ENCODE data around the gene NEAT1.

GRCh38 chr11:65402790-65403189 is 19.8 kb upstream of the NEAT1 start:
- TF ChIP-seq POLR2A (IDR thresholded peaks at IDR 0.05; ENCODE audit: low read depth, low read length) (no peak), POLR2AphosphoS5 (IDR thresholded peaks at IDR 0.05; ENCODE audit: low read depth, low read length) (no peak), TAF1 (IDR thresholded peaks at IDR 0.05; ENCODE audit: low read depth, low read length) (no peak), SPI1 (IDR thresholded peaks at IDR 0.05; ENCODE audit: low read depth, low read length) (no peak), PAX5 (IDR thresholded peaks at IDR 0.05; ENCODE audit: insufficient read depth, low read length, severe bottlenecking) (no peak)

Measured in GM12891 (cell line).